Astrocyte of the cerebellum (primary cell): Measurements from ENCODE around the gene VAMP8.

Experiments used
- DNase-seq: peaks from one replicate; pipeline ENCODE4 v3.0.0-alpha.2; 2011; ENCODE audit warnings: low read depth
- H3K4me3 ChIP-seq: 2 replicates; pipeline ENCODE4 v1.5.1; 2011; ENCODE audit warnings: mild to moderate bottlenecking, low read depth, low read length, moderate library complexity
- CTCF ChIP-seq: IDR thresholded peaks from 2 replicates; pipeline ENCODE4 v1.5.1; 2012; ENCODE audit warnings: low read length, low read depth, moderate library complexity, mild to moderate bottlenecking; ENCODE audit errors: missing control alignments
- in situ Hi-C: cut with HindIII; loops from 2 replicates; pipeline ENCODE4 v1.10.0; 2017; ENCODE audit warnings: low sequenced_read_pairs

VAMP8 gene

DNA sequence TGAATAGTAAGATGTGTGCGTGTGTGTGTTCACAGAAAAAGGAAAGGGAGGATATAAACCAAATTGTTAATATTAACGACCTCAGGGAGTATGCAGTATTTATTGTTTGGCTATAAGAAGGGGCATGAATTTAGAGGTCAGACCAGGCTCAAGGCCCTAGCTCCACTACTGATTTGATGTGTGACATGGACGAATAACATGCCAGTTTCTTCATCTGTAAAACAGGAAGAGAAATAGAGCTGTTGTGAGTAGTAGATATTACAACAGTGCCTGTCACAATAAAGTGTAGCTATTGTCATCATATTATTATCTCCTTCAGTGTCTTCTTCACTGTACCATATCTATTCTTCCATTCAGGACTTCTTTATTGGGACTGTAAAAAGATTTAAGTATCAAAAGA, 42.5 kb upstream of the VAMP8 start:
- in situ Hi-C loops, result loop anchor here (5.0 kb wide), 1 partner anchor 113 kb away; no protein-coding TSS in a partner anchor
- TF ChIP-seq CTCF, result no peak
- no peak overlapping the region for H3K4me3 ChIP-seq
- DNase-seq, result no peak

GRCh38 chr2:85536479-85536878, 40.9 kb upstream of the VAMP8 start:
- no peak for DNase-seq
- H3K4me3 ChIP-seq, result no peak overlapping the region
- in situ Hi-C loops, result loop anchor here (5.0 kb wide), 1 partner anchor 114 kb away; no protein-coding TSS in a partner anchor
- TF ChIP-seq CTCF, result no peak

DNA sequence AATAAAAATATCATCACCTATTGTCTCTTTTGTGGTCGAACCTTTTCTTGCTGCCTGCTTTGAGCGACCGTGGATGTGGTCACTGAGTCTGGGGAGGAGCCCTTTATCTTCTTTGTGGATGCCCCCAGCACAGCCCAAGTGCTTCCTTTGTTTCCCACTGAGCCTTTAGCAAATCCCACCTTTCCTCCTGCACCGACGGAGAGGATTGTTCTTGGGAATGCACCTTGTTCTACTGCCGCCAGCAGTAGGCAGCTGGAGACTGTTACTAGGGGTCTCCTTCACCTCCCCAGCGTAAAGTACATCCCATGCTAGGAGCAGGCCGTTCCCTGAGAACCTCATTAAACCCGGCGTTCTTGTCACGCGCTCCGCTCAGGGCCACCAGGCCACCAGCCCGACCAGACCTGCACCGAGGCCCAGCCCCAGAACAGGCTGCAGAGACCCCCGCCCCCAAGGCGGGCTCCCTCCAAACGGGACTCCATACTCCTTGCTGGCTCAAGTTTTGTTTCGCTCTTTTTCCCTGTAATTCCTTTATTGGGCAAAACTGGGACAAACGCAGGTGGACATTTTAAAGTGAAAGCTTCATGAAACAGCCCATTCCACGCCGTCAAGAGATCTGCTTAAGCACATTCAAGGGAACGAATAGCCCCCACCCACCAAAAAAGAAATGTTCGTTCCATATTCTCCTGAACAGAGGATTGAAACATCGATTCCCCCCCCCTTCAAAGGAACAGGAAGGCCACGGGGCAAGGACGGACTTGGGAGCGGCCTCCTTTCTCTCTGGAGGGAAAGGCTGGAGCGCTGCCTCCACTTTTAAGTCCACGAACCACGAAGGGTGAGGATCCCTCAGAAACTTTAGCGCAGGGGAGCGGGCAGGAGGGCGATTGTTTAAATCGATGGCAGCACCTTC, 39.5 kb upstream of the VAMP8 start:
- in situ Hi-C loops, result loop anchor here (5.0 kb wide), 1 partner anchor 116 kb away; no protein-coding TSS in a partner anchor
- no peak for DNase-seq
- peak; percentile 31 for TF ChIP-seq CTCF
- peak overlapping the region; percentile 82 for H3K4me3 ChIP-seq

- peak within 1 kb of the TSS; percentile 82 for H3K4me3 ChIP-seq
- TF ChIP-seq CTCF, result peak; percentile 75
- DNase-seq, result peak; percentile 81
- in situ Hi-C loops, result loop anchor here (5.0 kb wide), 1 partner anchor 116 kb away; no protein-coding TSS in a partner anchor
Measured at GRCh38 chr2:85538507-85539360, 38.7 kb upstream of the VAMP8 start, which contains the start of gene MAT2A. Gene MAT2A, plus strand, starts transcription at chr2:85539168. Its CDS starts 120 bp downstream, at chr2:85539288.

DNA sequence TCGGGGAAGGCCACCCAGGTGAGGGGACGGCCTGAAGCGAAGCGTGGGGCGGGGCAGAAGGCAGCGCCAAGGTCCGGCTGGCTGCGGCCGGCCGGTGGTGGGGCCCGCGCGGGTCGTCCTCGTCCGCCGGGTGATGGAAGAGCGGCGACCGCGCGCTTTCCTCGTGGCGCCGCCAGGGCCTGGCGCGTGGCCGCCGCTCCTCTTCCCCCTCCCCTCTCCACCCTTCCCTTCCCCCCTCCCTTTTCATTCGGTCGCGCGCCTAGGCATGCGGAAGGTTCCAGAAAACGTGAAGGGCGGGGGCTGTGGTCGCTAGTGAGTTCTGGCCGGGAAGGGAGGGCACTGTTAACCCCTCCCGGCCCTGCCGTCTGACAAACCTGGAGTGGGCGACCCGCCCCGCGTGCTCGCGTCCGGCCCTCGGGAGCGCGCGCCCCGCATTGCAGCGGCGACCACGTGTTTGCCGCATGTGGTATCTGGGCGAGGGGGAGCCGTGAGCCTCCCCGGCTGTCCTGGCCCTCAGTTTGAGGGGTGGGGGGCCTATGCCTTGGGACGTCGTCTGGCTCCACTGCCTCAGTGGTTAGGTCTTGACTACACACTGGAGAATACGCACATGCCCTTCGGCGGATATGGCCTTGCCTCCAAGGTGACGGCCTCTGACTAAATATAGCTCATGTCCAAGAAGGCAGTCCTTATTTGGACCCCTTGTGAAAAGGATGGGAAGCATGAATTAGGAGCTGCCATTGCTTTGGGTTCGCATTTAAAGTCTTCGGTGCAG, 37.8 kb upstream of the VAMP8 start:
- TF ChIP-seq CTCF, result no peak
- no peak for DNase-seq
- in situ Hi-C loops, result loop anchor here (5.0 kb wide), 1 partner anchor 117 kb away; no protein-coding TSS in a partner anchor
- H3K4me3 ChIP-seq, result peak overlapping the region; percentile 82
